Measurements from ENCODE around the gene ARHGAP10. TPM values are rescaled to one million over a fixed set of nuclear protein-coding genes. Genes with fewer than 3 reads are reported as not detected.

The ARHGAP10 gene
- total RNA-seq, 1 donor from 2014 or later, result 28.0 TPM

DNA sequence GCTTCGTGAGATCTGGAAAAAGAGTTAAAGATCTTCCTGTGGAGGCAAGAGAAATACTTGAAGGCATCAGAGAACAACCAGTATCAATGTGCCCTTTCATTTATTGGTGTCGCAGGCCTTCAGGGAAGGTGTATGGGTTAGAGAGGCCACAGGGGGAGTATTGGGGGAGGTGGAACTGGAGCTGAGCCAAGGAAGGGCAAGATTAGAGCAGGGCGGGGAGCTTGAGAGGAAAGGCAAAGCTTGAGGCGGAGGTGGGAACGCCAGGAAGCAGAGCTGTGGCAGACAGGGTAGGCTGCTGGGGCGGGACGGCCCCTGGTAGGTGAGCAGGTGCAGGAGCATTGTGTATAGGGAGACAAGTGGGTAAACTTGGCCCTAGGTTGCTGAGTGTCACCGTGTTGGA, 329.9 kb downstream of the ARHGAP10 start:
- H3K27me3 Mint-ChIP-seq (ENCODE audit: low read depth, unreplicated experiment), result no peaks in the 10 kb centered on the region
- Histone ChIP-seq H3K9ac (ENCODE audit: low read length) (no peak overlapping the region), H2AFZ (ENCODE audit: low read depth, low read length) (no peak overlapping the region), H3K79me2 (ENCODE audit: insufficient read depth, low read length) (peaks cover 7% of the 10 kb centered on the region), H3K27me3 (ENCODE audit: insufficient read depth, low read length) (no peaks in the 10 kb centered on the region), H3K36me3 (ENCODE audit: insufficient read depth, low read length) (no peaks in the 10 kb centered on the region), H3K27ac (ENCODE audit: low read depth, low read length) (no peak overlapping the region), H3K4me3 (ENCODE audit: insufficient read depth, low read depth, low read length) (no peak overlapping the region), H3K4me2 (ENCODE audit: low read length) (no peak overlapping the region), H4K20me1 (ENCODE audit: insufficient read depth, low read length) (peaks cover 33% of the 10 kb centered on the region), H3K9me3 (ENCODE audit: insufficient read depth, low read depth, low read length) (no peaks in the 10 kb centered on the region), H3K4me1 (ENCODE audit: insufficient read depth, low read length) (no peaks in the 10 kb centered on the region)
- peaks cover 30% of the 10 kb centered on the region for H3K4me1 Mint-ChIP-seq (ENCODE audit: low read depth, unreplicated experiment)
- TF ChIP-seq, protein P1, sequence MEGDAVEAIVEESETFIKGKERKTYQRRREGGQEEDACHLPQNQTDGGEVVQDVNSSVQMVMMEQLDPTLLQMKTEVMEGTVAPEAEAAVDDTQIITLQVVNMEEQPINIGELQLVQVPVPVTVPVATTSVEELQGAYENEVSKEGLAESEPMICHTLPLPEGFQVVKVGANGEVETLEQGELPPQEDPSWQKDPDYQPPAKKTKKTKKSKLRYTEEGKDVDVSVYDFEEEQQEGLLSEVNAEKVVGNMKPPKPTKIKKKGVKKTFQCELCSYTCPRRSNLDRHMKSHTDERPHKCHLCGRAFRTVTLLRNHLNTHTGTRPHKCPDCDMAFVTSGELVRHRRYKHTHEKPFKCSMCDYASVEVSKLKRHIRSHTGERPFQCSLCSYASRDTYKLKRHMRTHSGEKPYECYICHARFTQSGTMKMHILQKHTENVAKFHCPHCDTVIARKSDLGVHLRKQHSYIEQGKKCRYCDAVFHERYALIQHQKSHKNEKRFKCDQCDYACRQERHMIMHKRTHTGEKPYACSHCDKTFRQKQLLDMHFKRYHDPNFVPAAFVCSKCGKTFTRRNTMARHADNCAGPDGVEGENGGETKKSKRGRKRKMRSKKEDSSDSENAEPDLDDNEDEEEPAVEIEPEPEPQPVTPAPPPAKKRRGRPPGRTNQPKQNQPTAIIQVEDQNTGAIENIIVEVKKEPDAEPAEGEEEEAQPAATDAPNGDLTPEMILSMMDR (IDR thresholded peaks at IDR 0.05; ENCODE audit: insufficient read depth, low read depth, low read length), result no peak
- no peak for TF ChIP-seq EZH2 (IDR thresholded peaks at IDR 0.05; ENCODE audit: insufficient read depth, low read length)
- no peaks in the 10 kb centered on the region for H3K9me3 Mint-ChIP-seq (ENCODE audit: unreplicated experiment)
- FAIRE-seq (no peak), DNase-seq (ENCODE audit: low read depth) (no peak)
- no peak overlapping the region for H3K4me3 Mint-ChIP-seq (ENCODE audit: unreplicated experiment)
- no peak overlapping the region for H3K27ac Mint-ChIP-seq (ENCODE audit: unreplicated experiment)
- peaks cover 16% of the 10 kb centered on the region for H3K36me3 Mint-ChIP-seq (ENCODE audit: low read depth, unreplicated experiment)

DNA sequence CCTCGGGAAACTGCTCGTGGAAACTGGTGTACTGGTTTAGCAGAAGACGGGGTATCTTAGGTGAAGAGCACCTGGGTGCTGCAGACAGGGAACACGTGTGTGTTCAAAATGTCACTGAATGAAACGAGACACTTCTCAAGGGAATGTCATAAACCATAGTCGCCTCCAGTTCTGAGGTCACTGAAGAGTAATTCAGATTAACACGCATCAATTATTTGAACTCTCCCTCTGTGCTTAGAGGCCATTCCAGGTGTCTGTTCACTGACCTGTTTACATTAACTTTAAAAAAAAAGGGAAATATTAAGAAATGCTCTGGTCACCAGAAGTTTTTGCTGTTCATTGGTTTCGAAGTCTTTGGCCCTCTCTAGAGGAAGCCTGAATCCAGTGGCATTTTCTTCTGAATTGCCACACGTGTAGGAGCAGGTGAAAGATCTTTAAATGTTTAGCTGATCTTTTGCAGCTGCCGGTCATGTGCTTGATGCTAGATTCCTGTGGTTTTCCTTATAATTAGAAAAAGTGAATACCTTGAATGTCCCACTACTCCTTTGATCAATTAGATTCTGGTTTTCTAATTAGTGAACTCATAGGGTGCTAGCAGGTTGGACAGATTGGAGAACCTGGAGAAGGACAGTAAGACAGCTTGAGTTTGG, 330.5 kb downstream of the ARHGAP10 start:
- Histone ChIP-seq H2AFZ (ENCODE audit: low read depth, low read length) (no peak overlapping the region), H3K4me1 (ENCODE audit: insufficient read depth, low read length) (no peaks in the 10 kb centered on the region), H3K36me3 (ENCODE audit: insufficient read depth, low read length) (no peaks in the 10 kb centered on the region), H3K27me3 (ENCODE audit: insufficient read depth, low read length) (no peaks in the 10 kb centered on the region), H3K79me2 (ENCODE audit: insufficient read depth, low read length) (peaks cover 4% of the 10 kb centered on the region), H3K9me3 (ENCODE audit: insufficient read depth, low read depth, low read length) (no peaks in the 10 kb centered on the region), H3K9ac (ENCODE audit: low read length) (no peak overlapping the region), H4K20me1 (ENCODE audit: insufficient read depth, low read length) (peaks cover 30% of the 10 kb centered on the region), H3K4me2 (ENCODE audit: low read length) (no peak overlapping the region), H3K27ac (ENCODE audit: low read depth, low read length) (no peak overlapping the region), H3K4me3 (ENCODE audit: insufficient read depth, low read depth, low read length) (no peak overlapping the region)
- DNase-seq (ENCODE audit: low read depth) (no peak), FAIRE-seq (no peak)
- TF ChIP-seq EZH2 (IDR thresholded peaks at IDR 0.05; ENCODE audit: insufficient read depth, low read length), result no peak
- TF ChIP-seq, protein P1 (IDR thresholded peaks at IDR 0.05; ENCODE audit: insufficient read depth, low read depth, low read length), result no peak
- Mint-ChIP-seq H3K9me3 (ENCODE audit: unreplicated experiment) (no peaks in the 10 kb centered on the region), H3K36me3 (ENCODE audit: low read depth, unreplicated experiment) (peaks cover 19% of the 10 kb centered on the region), H3K27ac (ENCODE audit: unreplicated experiment) (no peak overlapping the region), H3K4me1 (ENCODE audit: low read depth, unreplicated experiment) (peaks cover 31% of the 10 kb centered on the region), H3K27me3 (ENCODE audit: low read depth, unreplicated experiment) (no peaks in the 10 kb centered on the region), H3K4me3 (ENCODE audit: unreplicated experiment) (no peak overlapping the region)

DNA sequence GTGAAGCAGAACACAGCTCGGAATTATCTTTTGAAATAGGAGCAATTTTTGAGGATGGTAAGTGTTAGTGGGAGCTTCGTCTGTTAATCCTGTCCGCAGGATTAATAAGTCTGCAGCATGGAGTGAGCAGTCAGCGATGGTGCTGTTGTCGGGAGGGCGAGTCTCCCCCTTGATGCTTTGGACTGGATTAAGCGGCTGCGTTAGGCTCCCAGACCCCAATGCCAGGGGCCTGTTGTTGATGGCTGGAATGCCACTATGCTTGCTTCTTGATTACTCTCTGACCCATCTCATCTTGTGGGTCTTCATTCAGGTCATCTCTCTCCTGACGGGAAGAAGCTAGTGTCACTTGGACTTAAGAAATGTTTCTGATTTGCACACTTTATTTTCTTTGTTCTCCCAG, 332.6 kb downstream of the ARHGAP10 start:
- Histone ChIP-seq H3K36me3 (ENCODE audit: insufficient read depth, low read length) (no peaks in the 10 kb centered on the region), H3K4me1 (ENCODE audit: insufficient read depth, low read length) (no peaks in the 10 kb centered on the region), H3K4me2 (ENCODE audit: low read length) (no peak overlapping the region), H3K9ac (ENCODE audit: low read length) (no peak overlapping the region), H3K79me2 (ENCODE audit: insufficient read depth, low read length) (no peaks in the 10 kb centered on the region), H3K4me3 (ENCODE audit: insufficient read depth, low read depth, low read length) (no peak overlapping the region), H3K27ac (ENCODE audit: low read depth, low read length) (no peak overlapping the region), H3K27me3 (ENCODE audit: insufficient read depth, low read length) (no peaks in the 10 kb centered on the region), H2AFZ (ENCODE audit: low read depth, low read length) (no peak overlapping the region), H4K20me1 (ENCODE audit: insufficient read depth, low read length) (peaks cover 36% of the 10 kb centered on the region), H3K9me3 (ENCODE audit: insufficient read depth, low read depth, low read length) (no peaks in the 10 kb centered on the region)
- peaks cover 22% of the 10 kb centered on the region for H3K36me3 Mint-ChIP-seq (ENCODE audit: low read depth, unreplicated experiment)
- no peak overlapping the region for H3K4me3 Mint-ChIP-seq (ENCODE audit: unreplicated experiment)
- no peaks in the 10 kb centered on the region for H3K9me3 Mint-ChIP-seq (ENCODE audit: unreplicated experiment)
- FAIRE-seq (no peak), DNase-seq (ENCODE audit: low read depth) (no peak)
- no peaks in the 10 kb centered on the region for H3K27me3 Mint-ChIP-seq (ENCODE audit: low read depth, unreplicated experiment)
- peaks cover 23% of the 10 kb centered on the region for H3K4me1 Mint-ChIP-seq (ENCODE audit: low read depth, unreplicated experiment)
- TF ChIP-seq EZH2 (IDR thresholded peaks at IDR 0.05; ENCODE audit: insufficient read depth, low read length), result no peak
- TF ChIP-seq, protein P1 (IDR thresholded peaks at IDR 0.05; ENCODE audit: insufficient read depth, low read depth, low read length), result no peak
- no peak overlapping the region for H3K27ac Mint-ChIP-seq (ENCODE audit: unreplicated experiment)

Data from astrocyte (in vitro differentiated cells and primary cell).